H1 (cell line): ENCODE measurements around the gene ASS1. TPM values are rescaled to one million over a fixed set of nuclear protein-coding genes. Genes with fewer than 3 reads are reported as not detected.

ENCODE experiments used
- EZH2 ChIP-seq: fragments of 200-600 bp; sonication (generic); IDR thresholded peaks from 2 replicates; pipeline ENCODE4 v1.7.1; 2012; ENCODE audit warnings: low read depth, mild to moderate bottlenecking, moderate library complexity, low read length, inconsistent platforms; ENCODE audit not compliant: severe bottlenecking
- polyA plus RNA-seq, 7 experiments: library from polyadenylated mRNA; depleted of rRNA in 3 of 7; stranded (reverse) in 5 of 7; unstranded in 2 of 7; fragments of >200 nt in 5 of 7; fragments of 200-250 nt in 2 of 7; gene quantifications; 1 replicate in 5 of 7; 2 replicates in 1 of 7; 4 replicates in 1 of 7; pipeline versions ENCODE4 v1.2.1 to v1.2.3, GENCODE V29; 2011 to 2013; ENCODE audit warnings: missing spikeins in 2 of 7, mixed read lengths in 2 of 7
- total RNA-seq: library from RNA; stranded (reverse); fragmentation: NEBNext Ultra II Directional; extraction: Animal tissue kit (Norgen Biotek cat#: 25700); gene quantifications from 2 replicates; pipeline ENCODE4 v1.2.1, GENCODE V29; 2021

Gene ASS1
- total and polyA plus RNA-seq, 2 of the 8 experiments (the other 6 are each of a cell fraction or from before 2014, with no cell fraction given): 108 to 296 TPM

DNA sequence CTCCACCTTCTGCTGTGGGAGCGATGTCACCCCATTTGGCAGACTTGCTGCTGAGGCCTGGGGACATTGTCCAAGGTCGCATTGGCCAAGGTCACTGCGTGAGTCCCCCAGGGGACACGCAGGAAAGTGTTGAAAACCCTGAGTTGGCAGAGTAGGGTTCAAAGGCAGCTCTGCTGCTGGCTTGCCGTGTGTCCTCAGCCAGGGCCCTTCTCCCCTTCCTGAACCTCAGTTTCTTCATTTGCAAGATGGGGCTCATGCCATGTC, 14.0 kb downstream of the ASS1 start (continued):
- TF ChIP-seq EZH2: no peak
